ENCODE data around the gene FBXO21.

Gene FBXO21

GRCh38 chr12:117213295-117213808, 23.1 kb upstream of the FBXO21 start:
- no peaks in the 10 kb centered on the region for H4K20me1 ChIP-seq (ENCODE audit: low read depth, low read length)
- H3K9me2 ChIP-seq (replicated peaks; ENCODE audit: insufficient read depth, low read length), result no peaks in the 10 kb centered on the region
- H3F3A ChIP-seq (ENCODE audit: insufficient read depth), result no peaks in the 10 kb centered on the region
- H3K79me2 ChIP-seq (ENCODE audit: insufficient read depth, low read length), result no peaks in the 10 kb centered on the region
- no peaks in the 10 kb centered on the region for H3K9me3 ChIP-seq (ENCODE audit: insufficient read depth, low read length)
- no peak overlapping the region for H3K27ac ChIP-seq (ENCODE audit: low read depth, low read length)
- no peak for TF ChIP-seq CTCF (IDR thresholded peaks at IDR 0.05; ENCODE audit: insufficient read depth, low read length, poor library complexity, severe bottlenecking)
- no peak for TF ChIP-seq EZH2phosphoT487 (conservative IDR thresholded peaks at IDR 0.05; ENCODE audit: low read length)
- H3K36me3 ChIP-seq (ENCODE audit: low read length), result no peaks in the 10 kb centered on the region
- no peak overlapping the region for H3K9ac ChIP-seq (ENCODE audit: low read length)
- H3K4me3 ChIP-seq (ENCODE audit: insufficient read depth, low read length, poor library complexity, severe bottlenecking), result no peak overlapping the region
- no peak overlapping the region for H3K4me2 ChIP-seq (ENCODE audit: low read depth, low read length, poor library complexity, severe bottlenecking)
- H2AFZ ChIP-seq (ENCODE audit: low read depth, low read length, severe bottlenecking), result no peak overlapping the region
- H3K27me3 ChIP-seq (ENCODE audit: low read length), result no peaks in the 10 kb centered on the region

GRCh38 chr12:117212563-117213190, 22.4 kb upstream of the FBXO21 start:
- no peak overlapping the region for H3K27ac ChIP-seq (ENCODE audit: low read depth, low read length)
- H4K20me1 ChIP-seq (ENCODE audit: low read depth, low read length), result no peaks in the 10 kb centered on the region
- no peak overlapping the region for H3K9ac ChIP-seq (ENCODE audit: low read length)
- no peaks in the 10 kb centered on the region for H3K9me2 ChIP-seq (replicated peaks; ENCODE audit: insufficient read depth, low read length)
- no peaks in the 10 kb centered on the region for H3K79me2 ChIP-seq (ENCODE audit: insufficient read depth, low read length)
- H3F3A ChIP-seq (ENCODE audit: insufficient read depth), result no peaks in the 10 kb centered on the region
- H3K27me3 ChIP-seq (ENCODE audit: low read length), result no peaks in the 10 kb centered on the region
- no peak overlapping the region for H3K4me3 ChIP-seq (ENCODE audit: insufficient read depth, low read length, poor library complexity, severe bottlenecking)
- TF ChIP-seq EZH2phosphoT487 (conservative IDR thresholded peaks at IDR 0.05; ENCODE audit: low read length), result no peak
- TF ChIP-seq CTCF (IDR thresholded peaks at IDR 0.05; ENCODE audit: insufficient read depth, low read length, poor library complexity, severe bottlenecking), result peak; percentile 95
- no peak overlapping the region for H2AFZ ChIP-seq (ENCODE audit: low read depth, low read length, severe bottlenecking)
- no peaks in the 10 kb centered on the region for H3K9me3 ChIP-seq (ENCODE audit: insufficient read depth, low read length)
- H3K36me3 ChIP-seq (ENCODE audit: low read length), result no peaks in the 10 kb centered on the region
- no peak overlapping the region for H3K4me2 ChIP-seq (ENCODE audit: low read depth, low read length, poor library complexity, severe bottlenecking)

- no peaks in the 10 kb centered on the region for H3K36me3 ChIP-seq (ENCODE audit: low read length)
- no peak overlapping the region for H2AFZ ChIP-seq (ENCODE audit: low read depth, low read length, severe bottlenecking)
- no peaks in the 10 kb centered on the region for H3K27me3 ChIP-seq (ENCODE audit: low read length)
- no peaks in the 10 kb centered on the region for H3K9me2 ChIP-seq (replicated peaks; ENCODE audit: insufficient read depth, low read length)
- no peaks in the 10 kb centered on the region for H4K20me1 ChIP-seq (ENCODE audit: low read depth, low read length)
- no peaks in the 10 kb centered on the region for H3K79me2 ChIP-seq (ENCODE audit: insufficient read depth, low read length)
- H3K4me3 ChIP-seq (ENCODE audit: insufficient read depth, low read length, poor library complexity, severe bottlenecking), result no peak overlapping the region
- H3K9ac ChIP-seq (ENCODE audit: low read length), result no peak overlapping the region
- H3F3A ChIP-seq (ENCODE audit: insufficient read depth), result no peaks in the 10 kb centered on the region
- no peaks in the 10 kb centered on the region for H3K9me3 ChIP-seq (ENCODE audit: insufficient read depth, low read length)
- H3K27ac ChIP-seq (ENCODE audit: low read depth, low read length), result no peak overlapping the region
- no peak for TF ChIP-seq EZH2phosphoT487 (conservative IDR thresholded peaks at IDR 0.05; ENCODE audit: low read length)
- no peak overlapping the region for H3K4me2 ChIP-seq (ENCODE audit: low read depth, low read length, poor library complexity, severe bottlenecking)
These were observed 20.1 kb upstream of the FBXO21 start for GRCh38 chr12:117210266-117210918.

GRCh38 chr12:117209626-117210025, 19.4 kb upstream of the FBXO21 start:
- H2AFZ ChIP-seq (ENCODE audit: low read depth, low read length, severe bottlenecking), result no peak overlapping the region
- H3K27me3 ChIP-seq (ENCODE audit: low read length), result no peaks in the 10 kb centered on the region
- no peaks in the 10 kb centered on the region for H3K9me2 ChIP-seq (replicated peaks; ENCODE audit: insufficient read depth, low read length)
- H3K4me2 ChIP-seq (ENCODE audit: low read depth, low read length, poor library complexity, severe bottlenecking), result no peak overlapping the region
- H3K9me3 ChIP-seq (ENCODE audit: insufficient read depth, low read length), result no peaks in the 10 kb centered on the region
- no peaks in the 10 kb centered on the region for H4K20me1 ChIP-seq (ENCODE audit: low read depth, low read length)
- TF ChIP-seq EZH2phosphoT487 (conservative IDR thresholded peaks at IDR 0.05; ENCODE audit: low read length) (no peak), CTCF (IDR thresholded peaks at IDR 0.05; ENCODE audit: insufficient read depth, low read length, poor library complexity, severe bottlenecking) (no peak)
- no peaks in the 10 kb centered on the region for H3K79me2 ChIP-seq (ENCODE audit: insufficient read depth, low read length)
- H3F3A ChIP-seq (ENCODE audit: insufficient read depth), result no peaks in the 10 kb centered on the region
- no peak overlapping the region for H3K4me3 ChIP-seq (ENCODE audit: insufficient read depth, low read length, poor library complexity, severe bottlenecking)
- H3K27ac ChIP-seq (ENCODE audit: low read depth, low read length), result no peak overlapping the region
- no peaks in the 10 kb centered on the region for H3K36me3 ChIP-seq (ENCODE audit: low read length)
- no peak overlapping the region for H3K9ac ChIP-seq (ENCODE audit: low read length)
